Hindlimb muscle (tissue), 1 donor: Measurements from ENCODE around the gene ZNF90. TPM values are rescaled to one million over a fixed set of nuclear protein-coding genes. Genes with fewer than 3 reads are reported as not detected.
"Not testable (repeated sequence)": the region's sequence is repeated elsewhere in the genome, so short reads cannot be mapped to it uniquely, and the experiment has no call there.

Source experiments
- DNase-seq: peaks from one replicate; pipeline ENCODE4 v3.0.0-alpha.2; 2013
- polyA plus RNA-seq: library from polyadenylated mRNA; unstranded; fragments of 120-200 nt; gene quantifications from one replicate; pipeline ENCODE4 v1.2.1, GENCODE V29; 2013; ENCODE audit not compliant: insufficient read length

The ZNF90 gene
- 5.1 TPM for polyA plus RNA-seq

- peak; percentile 98 for DNase-seq
Measured at GRCh38 chr19:20077791-20078463, at the start of gene ZNF90. Gene ZNF90, plus strand, starts transcription at chr19:20078000. Its CDS starts 133 bp downstream, at chr19:20078133.

DNA sequence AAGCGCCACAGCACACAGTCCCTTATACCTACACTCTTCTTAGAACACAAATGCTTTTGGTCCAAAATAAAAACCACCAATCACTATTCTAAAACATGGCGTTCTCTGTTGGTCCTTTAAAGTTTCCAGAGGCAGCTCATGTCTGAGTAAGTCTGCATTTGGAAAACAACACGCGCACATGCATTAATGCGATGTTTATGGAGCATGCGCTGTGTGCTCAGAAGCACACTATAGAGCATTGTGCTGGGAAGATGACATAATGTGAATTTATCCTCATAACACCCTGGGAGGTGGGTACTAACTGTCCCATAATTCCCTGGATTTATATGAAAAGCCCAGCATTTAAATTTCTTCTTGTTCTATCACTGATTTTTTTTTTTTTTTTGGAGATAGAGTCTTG, 49.2 kb upstream of the ZNF90 start:
- DNase-seq, result no peak

DNA sequence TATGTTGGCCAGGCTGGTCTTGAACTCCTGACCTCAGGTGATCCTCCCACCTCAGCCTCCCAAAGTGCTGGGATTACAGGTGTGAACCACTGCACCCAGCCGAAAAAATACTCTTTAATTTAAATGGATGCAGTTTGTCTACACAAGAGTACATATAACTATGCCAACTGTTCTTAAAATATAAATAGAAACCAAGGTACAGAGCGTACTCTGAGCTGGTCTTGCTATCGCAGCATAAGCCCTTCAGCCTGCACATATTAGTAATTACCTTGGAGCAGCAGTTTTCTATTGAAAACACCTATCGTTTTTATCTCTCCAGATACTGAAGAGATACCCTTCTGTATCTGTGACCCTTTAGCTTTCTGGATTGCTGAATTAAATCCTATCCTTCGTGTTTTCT, 41.9 kb upstream of the ZNF90 start:
- no peak for DNase-seq

GRCh38 chr19:20038358-20039202, 39.2 kb upstream of the ZNF90 start:
- no peak for DNase-seq

DNA sequence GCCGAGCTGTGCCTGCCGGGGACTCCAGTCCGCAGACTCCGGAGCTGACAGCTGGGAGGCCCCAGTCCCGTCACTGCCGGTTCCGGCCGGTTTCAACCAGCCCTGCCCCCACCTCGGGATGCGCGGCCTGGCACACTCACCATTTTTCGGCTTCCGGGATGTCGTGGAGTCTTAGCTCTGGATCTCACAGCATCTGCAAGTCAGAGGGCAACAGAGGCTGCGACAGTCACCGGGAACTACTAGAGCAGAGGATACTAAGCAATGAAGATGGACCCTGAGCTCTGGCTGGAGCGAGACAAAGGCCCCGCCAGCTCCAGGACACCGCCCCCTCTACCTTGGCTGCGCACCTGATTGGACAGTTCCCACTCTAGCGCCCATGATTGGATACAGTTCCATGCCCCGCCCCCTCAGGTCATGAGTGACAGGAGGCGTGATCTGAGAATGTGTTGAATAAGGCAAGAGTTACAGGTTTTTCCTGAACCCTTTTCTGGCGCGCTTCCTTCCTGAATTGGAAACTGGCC, 38.5 kb upstream of the ZNF90 start, which contains the start of gene ZNF682:
ZNF682 (minus strand) TSS at position 303 of the 521 bp plus-strand sequence; CDS start at position 143, 160 bp downstream.
- DNase-seq, result peak; percentile 96

- no peak for DNase-seq
Measured at GRCh38 chr19:20044663-20045062, 33.1 kb upstream of the ZNF90 start.

- DNase-seq, result not testable (repeated sequence)
Measured at GRCh38 chr19:20045742-20046141, 32.1 kb upstream of the ZNF90 start.

DNA sequence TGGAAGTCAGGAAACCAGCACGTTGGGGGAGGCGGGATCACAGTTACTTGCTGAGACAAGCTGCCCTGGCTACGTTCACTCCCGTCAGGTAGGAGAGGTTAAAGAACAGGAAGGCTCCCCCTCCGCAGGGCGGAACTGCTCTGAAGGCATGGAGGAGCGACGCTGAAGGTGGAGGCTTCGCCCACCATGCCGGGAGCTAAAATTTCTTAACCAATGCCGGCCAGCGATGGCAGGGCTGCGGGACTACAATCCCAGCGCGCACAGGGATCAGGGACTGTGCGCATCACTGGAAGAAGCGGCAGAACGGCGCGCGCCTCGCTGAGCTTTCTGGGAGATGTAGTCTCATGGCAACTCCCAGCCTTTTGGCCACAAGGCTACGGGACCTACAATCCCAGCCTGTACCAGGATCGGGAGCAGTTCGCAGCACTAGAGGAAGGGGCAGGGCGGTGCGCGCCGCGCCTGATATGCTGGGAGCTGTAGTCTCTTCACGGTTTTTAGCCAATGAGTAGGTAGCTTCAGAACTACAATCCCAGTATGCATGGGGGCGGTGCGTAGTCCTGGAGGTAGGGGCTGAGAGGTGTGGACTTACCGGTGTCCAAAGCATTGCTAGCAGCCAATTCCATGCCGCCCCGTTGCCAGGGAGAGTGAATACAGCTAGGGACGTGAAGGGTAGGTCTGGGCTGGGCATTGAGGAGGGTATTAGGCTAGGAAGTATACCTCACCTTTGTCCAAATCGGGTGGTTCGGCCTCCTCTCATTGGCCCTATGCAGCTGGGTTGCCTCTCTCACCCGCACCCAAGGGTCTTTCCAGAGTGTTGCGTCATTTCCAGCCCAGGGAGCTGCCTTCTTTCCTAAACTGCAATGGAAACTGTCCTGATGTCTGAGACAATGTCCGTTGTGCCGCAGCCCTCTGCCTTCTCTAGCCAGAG, 25.7 kb upstream of the ZNF90 start:
- peak; percentile 95 for DNase-seq

DNA sequence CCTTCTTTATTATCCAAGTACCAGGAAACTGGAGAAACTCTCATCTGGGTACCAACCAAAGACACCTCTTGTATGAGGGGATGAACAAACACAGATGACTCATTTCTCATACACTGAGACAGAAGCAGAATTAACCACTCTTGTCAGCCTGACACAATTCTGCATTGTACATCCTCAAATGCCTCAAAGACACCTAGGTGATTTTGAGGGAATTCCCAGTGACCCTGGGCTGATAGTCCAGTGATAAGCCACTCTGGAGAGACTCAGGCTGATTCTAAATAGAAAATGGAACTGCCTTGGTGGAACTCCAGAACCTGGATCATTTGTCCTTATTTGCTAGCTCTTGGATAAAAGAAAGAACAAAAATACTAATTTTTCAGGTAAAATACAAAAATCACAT, 19.1 kb upstream of the ZNF90 start:
- not testable (repeated sequence) for DNase-seq

DNA sequence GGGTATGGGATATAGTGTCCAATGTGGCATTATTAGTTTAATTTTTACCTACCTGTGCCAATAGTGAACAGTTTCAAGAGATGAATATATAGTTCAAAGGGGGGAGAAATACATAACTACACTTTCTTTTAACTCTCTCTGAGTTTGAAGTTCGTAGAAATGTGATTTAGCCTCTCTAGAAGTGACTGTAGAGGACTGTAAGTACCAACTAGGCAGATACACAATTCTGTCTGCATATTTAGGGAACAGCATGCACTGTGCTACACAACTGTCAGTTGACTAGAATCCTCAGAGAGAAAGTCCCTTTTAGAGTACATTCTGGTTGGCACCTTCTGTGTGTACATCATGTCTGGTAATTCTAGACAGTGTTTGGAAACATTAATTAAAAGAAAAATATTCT, 17.5 kb upstream of the ZNF90 start:
- no peak for DNase-seq

GRCh38 chr19:20066861-20067260, 10.9 kb upstream of the ZNF90 start:
- no peak for DNase-seq

DNA sequence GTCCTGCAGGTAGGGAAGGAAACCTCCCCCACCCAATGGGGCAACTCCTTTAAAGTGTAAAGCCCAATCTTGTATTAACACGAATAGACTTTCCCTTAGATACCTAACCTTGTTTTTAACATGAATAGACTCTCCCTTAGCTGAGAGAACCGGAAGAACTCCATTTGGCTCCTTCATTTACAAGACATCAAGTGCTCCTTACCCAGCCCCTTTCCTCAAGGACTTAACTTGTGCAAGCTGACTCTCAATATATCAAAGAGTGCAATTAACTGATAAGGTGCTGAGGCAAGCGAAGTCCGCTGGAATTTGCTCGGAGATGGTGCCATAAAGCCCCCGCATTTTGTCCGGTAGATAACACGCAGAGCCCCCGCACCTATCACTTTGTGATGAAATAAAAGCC, 9.9 kb upstream of the ZNF90 start:
- no peak for DNase-seq

DNA sequence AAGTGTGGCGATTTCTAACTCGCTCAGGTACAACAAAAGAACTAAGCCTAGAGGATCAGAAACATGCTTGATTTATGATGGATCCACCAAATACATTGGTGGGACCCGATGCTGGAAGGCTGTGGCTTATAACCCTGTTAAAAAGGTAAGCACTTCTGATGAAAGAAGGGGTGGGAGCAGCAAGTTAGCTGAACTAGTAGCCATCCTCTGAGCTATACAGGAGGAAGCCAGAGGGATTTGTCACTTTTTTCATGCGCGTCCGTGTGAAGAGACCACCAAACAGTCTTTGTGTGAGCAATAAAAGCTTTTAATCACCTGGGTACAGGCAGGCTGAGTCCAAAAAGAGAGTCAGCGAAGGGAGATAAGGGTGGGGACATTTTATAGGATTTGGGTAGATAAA, 9.2 kb upstream of the ZNF90 start:
- not testable (repeated sequence) for DNase-seq

GRCh38 chr19:20070691-20071090, 7.1 kb upstream of the ZNF90 start:
- no peak for DNase-seq

DNA sequence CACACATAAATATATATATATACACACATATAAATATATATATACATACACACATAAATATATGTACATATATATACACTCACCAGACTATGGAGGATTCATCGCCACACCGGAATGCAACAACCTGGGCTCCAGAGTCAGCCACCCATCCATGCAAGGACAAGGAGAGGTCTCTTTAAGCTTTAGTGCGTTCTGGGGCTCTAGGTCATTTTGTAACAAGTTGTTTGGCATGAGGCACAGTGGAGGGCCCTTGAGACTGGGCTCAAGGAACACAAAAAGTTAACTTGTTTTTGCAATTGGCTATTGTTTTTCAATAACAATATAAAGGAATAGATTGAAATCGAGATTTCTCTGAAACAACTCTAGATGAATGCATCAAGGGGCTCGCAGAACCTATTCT, 4.9 kb upstream of the ZNF90 start:
- DNase-seq, result no peak

DNA sequence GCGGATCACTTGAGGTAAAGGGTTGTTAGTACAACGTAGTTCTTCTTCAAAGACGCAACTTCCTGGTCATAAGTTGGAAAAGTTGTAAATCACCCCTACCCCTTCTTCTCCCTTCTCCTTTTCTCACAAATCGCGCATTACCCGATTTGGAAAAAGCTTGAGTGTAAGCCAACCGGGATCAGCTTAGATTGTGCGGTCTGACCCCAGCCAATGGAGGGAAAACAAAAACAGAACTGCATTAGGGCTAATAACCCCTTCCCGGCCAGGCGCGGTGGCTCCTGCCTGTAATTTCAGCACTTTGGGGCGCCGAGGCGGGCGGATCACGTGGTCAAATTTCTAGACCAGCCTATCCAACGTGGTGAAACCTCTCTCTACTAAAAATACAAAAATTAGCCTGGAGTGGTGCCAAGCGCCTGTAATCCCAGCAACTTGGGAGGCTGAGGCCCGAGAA, 806 bp downstream of the ZNF90 start:
- DNase-seq, result no peak

DNA sequence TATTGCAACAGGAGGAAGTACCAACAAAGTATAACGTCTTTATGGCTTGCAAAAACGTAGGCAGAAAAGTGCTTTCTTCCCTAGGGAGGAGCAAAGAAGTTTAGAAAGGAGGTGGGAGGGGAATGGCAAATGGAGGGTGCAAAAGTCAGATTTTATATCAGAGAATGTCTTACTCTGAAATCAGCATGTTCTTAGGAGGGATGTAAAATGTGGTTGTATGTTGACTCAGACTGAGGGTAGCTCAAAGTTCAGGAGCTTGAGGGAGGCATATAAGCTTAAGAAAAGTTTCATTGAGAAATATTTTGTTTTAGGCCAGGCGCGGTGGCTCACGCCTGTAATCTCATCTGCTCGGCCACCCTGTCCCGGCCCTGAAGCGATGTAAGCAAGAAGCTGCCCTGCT, 1.7 kb downstream of the ZNF90 start:
- DNase-seq, result no peak

DNA sequence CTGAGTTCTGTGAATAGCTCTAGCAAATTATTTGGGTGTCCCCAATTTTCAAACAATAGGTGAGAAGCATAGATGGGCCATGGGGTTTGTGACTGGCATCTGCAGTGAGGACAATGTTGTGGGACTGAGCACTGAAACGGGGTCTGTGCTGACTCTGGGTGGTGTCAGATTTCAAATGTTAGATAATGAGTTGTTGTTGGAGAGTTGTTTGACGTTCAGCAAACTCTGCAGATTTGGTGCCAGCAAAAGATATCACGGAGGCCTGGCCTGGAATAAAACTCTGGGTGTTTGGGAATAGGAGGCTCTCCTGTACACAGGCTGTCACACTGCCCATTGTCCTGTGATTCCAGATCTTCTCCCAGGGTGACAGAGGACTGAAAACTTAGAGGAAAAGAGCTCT, 2.9 kb downstream of the ZNF90 start:
- DNase-seq, result no peak

DNA sequence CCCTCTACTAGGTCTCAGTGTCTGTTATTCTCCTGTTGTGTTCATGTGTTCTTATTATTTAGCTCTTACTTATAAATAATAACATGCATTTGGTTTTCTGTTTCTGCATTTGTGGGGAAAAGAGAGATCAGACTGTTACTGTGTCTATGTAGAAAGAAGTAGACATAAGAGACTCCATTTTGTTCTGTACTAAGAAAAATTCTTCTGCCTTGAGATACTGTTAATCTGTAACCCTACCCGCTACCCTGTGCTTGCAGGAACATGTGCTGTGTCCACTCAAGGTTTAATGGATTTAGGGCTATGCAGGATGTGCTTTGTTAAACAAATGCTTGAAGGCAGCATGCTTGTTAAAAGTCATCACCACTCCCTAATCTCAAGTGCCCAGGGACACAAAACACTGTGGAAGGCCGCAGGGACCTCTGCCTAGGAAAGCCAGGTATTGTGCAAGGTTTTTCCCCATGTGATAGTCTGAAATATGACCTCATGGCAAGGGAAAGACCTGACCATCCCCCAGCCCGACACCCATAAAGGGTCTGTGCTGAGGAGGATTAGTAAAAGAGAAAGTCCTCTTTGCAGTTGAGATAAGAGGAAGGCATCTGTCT, 4.5 kb downstream of the ZNF90 start:
- DNase-seq, result not testable (repeated sequence)

GRCh38 chr19:20082876-20083275, 5.1 kb downstream of the ZNF90 start:
- DNase-seq, result not testable (repeated sequence)

DNA sequence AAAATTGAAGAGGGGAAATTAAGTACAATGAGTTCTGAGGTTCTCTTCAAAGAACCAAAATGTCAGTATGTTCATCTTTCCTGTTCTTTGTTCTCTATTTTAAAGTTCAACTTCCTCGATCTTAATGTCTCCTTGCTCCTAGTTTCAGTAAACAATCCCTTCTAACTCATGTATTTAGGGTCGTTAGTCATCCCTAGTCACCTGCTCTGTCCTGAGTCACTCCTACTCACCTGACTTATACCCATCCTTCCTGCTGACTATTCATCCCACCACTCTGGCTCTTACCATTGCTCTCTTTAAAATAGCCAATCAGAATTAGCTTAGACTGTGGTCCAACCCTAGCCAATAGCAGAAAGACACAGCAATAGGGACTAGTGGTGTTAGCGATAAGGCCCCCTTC, 24.3 kb downstream of the ZNF90 start:
- DNase-seq, result no peak
